Colonic mucosa (tissue), 4 donors: ENCODE measurements around the gene AFF2. TPM values are rescaled to one million over a fixed set of nuclear protein-coding genes. Genes with fewer than 3 reads are reported as not detected.

Source experiments
- DNase-seq: peaks from one replicate; pipeline ENCODE4 v3.0.0-alpha.2; 2020
- H3K27ac ChIP-seq: fragments of 200-600 bp; one replicate; pipeline ENCODE4 v1.8.0; 2021
- H3K27me3 ChIP-seq: fragments of 200-600 bp; one replicate; pipeline ENCODE4 v1.8.0; 2021
- H3K36me3 ChIP-seq: fragments of 200-600 bp; one replicate; pipeline ENCODE4 v1.8.0; 2021
- H3K4me1 ChIP-seq: fragments of 200-600 bp; one replicate; pipeline ENCODE4 v1.8.0; 2021; ENCODE audit warnings: mild to moderate bottlenecking
- H3K4me3 ChIP-seq: fragments of 200-600 bp; one replicate; pipeline ENCODE4 v1.8.0; 2021
- H3K9ac ChIP-seq, 2 donors: one replicate each; pipeline ENCODE4 v1.7.0; 2013; ENCODE audit warnings: control low read depth in 2 of 2, low read depth in 2 of 2, low read length in 2 of 2
- H3K9me3 ChIP-seq: fragments of 200-600 bp; one replicate; pipeline ENCODE4 v1.8.0; 2021
- CTCF ChIP-seq: fragments of 200-600 bp; IDR thresholded peaks from one replicate; pipeline ENCODE4 v1.8.0; 2022; ENCODE audit warnings: antibody characterized with exemption, mild to moderate bottlenecking
- intact Hi-C: fragments of 100-400 bp; cut with DNase I; formaldehyde crosslinking; loops from one replicate; pipeline ENCODE4 v1.14.1; 2022
- total RNA-seq, 2 donors: library from RNA; stranded (reverse); fragmentation: NEBNext Ultra II Directional in 1 of 2; extraction: Animal tissue kit (Norgen Biotek cat#: 25700) in 1 of 2; gene quantifications; one replicate each; pipeline ENCODE4 v1.2.1, GENCODE V29; 2021
- donor health status: healthy.
- donor health status: DM: no; HTN: no; CAD: no.
- donor health status: DM: no; HTN: no; CAD: no.

Gene AFF2
- total RNA-seq, 2 donors from 2014 or later: 0.05 to 0.12 TPM

GRCh38 chrX:148517176-148517575, 16.8 kb downstream of the AFF2 start:
- H3K9me3 ChIP-seq: no peaks in the 10 kb centered on the region
- no peak for TF ChIP-seq CTCF
- H3K27ac ChIP-seq: no peak overlapping the region
- no peak for DNase-seq
- H3K36me3 ChIP-seq: no peaks in the 10 kb centered on the region
- H3K4me3 ChIP-seq: no peak overlapping the region
- H3K9ac ChIP-seq: no peak overlapping the region
- H3K4me1 ChIP-seq: no peaks in the 10 kb centered on the region
- intact Hi-C loops: no loop called here
- H3K27me3 ChIP-seq: no peaks in the 10 kb centered on the region

- no peak for TF ChIP-seq CTCF
- no peak overlapping the region for H3K27ac ChIP-seq
- H3K9me3 ChIP-seq: no peaks in the 10 kb centered on the region
- H3K9ac ChIP-seq: no peak overlapping the region
- H3K4me1 ChIP-seq: no peaks in the 10 kb centered on the region
- intact Hi-C loops: no loop called here
- DNase-seq: no peak
- no peak overlapping the region for H3K4me3 ChIP-seq
- H3K27me3 ChIP-seq: no peaks in the 10 kb centered on the region
- no peaks in the 10 kb centered on the region for H3K36me3 ChIP-seq
These were observed 21.6 kb downstream of the AFF2 start for GRCh38 chrX:148522006-148522405.

GRCh38 chrX:148523303-148524080, 23.1 kb downstream of the AFF2 start:
- H3K9me3 ChIP-seq: no peaks in the 10 kb centered on the region
- H3K27ac ChIP-seq: no peak overlapping the region
- H3K9ac ChIP-seq: no peak overlapping the region
- intact Hi-C loops: no loop called here
- no peaks in the 10 kb centered on the region for H3K27me3 ChIP-seq
- H3K4me3 ChIP-seq: no peak overlapping the region
- no peak for DNase-seq
- no peak for TF ChIP-seq CTCF
- no peaks in the 10 kb centered on the region for H3K36me3 ChIP-seq
- H3K4me1 ChIP-seq: no peaks in the 10 kb centered on the region

- intact Hi-C loops: no loop called here
- Histone ChIP-seq H3K9ac (no peak overlapping the region), H3K4me3 (no peak overlapping the region), H3K27me3 (no peaks in the 10 kb centered on the region), H3K4me1 (no peaks in the 10 kb centered on the region), H3K36me3 (no peaks in the 10 kb centered on the region), H3K27ac (no peak overlapping the region), H3K9me3 (no peaks in the 10 kb centered on the region)
- no peak for DNase-seq
- peak; percentile 80 for TF ChIP-seq CTCF
These were observed 30.2 kb downstream of the AFF2 start for GRCh38 chrX:148530464-148531077.

- no peak overlapping the region for H3K4me3 ChIP-seq
- H3K9ac ChIP-seq: no peak overlapping the region
- H3K27me3 ChIP-seq: no peaks in the 10 kb centered on the region
- H3K9me3 ChIP-seq: no peaks in the 10 kb centered on the region
- no peak for DNase-seq
- no peak overlapping the region for H3K27ac ChIP-seq
- no peak for TF ChIP-seq CTCF
- H3K36me3 ChIP-seq: no peaks in the 10 kb centered on the region
- intact Hi-C loops: no loop called here
- no peaks in the 10 kb centered on the region for H3K4me1 ChIP-seq
These were observed 33.9 kb downstream of the AFF2 start for GRCh38 chrX:148534291-148534690.
